ENCODE measurements around the gene ZBTB20. TPM values are rescaled to one million over a fixed set of nuclear protein-coding genes. Genes with fewer than 3 reads are reported as not detected.

ZBTB20 gene
- total RNA-seq, 1 donor from 2014 or later: 30.4 TPM

DNA sequence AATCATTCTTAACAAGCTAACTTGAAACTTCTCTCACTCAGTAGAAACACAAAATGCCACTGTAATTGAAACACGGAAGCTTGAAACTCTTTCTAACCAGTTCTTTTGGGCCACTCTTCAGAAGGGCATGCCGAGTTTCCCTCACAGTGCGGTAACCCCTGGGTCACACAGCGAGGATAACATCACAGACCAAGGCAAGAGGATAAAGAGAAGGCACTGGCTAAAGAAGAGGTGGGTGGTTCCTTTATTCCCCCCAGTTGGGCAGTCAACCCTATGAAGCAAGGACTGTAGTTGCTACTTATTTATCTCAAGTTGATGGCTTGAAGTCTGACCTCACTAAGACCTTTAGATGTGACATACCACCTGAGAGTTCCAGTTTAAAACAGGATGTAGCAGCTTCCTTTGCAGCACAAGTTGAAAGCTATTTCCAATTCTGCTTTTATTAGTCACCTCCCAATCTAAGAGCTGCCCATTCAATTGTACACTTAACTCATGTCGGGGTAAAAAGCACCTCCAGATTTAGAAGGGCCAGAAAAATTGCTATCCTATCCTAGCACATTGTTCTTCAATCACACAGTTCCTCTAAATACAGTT, 580.8 kb downstream of the ZBTB20 start:
- no peak for DNase-seq (ENCODE audit: low spot score in 2 of 2, unreplicated experiment in 2 of 2)
- Mint-ChIP-seq H3K4me3 (no peak overlapping the region), H3K27me3 (ENCODE audit: low read depth) (no peaks in the 10 kb centered on the region), H3K36me3 (peaks cover 4% of the 10 kb centered on the region), H3K9me3 (peaks cover 17% of the 10 kb centered on the region), H3K4me1 (no peaks in the 10 kb centered on the region), H3K27ac (no peak overlapping the region)
- TF ChIP-seq, protein P1, sequence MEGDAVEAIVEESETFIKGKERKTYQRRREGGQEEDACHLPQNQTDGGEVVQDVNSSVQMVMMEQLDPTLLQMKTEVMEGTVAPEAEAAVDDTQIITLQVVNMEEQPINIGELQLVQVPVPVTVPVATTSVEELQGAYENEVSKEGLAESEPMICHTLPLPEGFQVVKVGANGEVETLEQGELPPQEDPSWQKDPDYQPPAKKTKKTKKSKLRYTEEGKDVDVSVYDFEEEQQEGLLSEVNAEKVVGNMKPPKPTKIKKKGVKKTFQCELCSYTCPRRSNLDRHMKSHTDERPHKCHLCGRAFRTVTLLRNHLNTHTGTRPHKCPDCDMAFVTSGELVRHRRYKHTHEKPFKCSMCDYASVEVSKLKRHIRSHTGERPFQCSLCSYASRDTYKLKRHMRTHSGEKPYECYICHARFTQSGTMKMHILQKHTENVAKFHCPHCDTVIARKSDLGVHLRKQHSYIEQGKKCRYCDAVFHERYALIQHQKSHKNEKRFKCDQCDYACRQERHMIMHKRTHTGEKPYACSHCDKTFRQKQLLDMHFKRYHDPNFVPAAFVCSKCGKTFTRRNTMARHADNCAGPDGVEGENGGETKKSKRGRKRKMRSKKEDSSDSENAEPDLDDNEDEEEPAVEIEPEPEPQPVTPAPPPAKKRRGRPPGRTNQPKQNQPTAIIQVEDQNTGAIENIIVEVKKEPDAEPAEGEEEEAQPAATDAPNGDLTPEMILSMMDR (IDR thresholded peaks at IDR 0.05; ENCODE audit: unreplicated experiment): no peak

DNA sequence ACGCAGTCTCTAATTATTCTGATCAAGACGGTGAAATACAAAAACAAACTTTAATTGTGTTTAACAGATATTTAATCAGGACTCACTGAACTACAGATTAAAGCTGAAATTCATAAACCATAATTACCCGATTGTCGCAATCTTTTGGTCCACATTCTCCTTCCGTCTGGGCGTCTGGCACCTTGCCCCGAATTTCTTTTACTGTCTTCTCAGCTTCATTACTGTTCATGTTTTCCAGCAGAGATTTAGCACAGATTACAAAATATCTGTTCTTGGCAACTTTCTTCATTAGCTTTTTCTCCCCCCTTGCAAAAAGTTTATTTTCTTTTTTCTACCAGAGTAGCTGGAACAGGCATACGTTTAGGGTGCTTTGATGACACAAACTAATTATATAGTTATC, 581.9 kb downstream of the ZBTB20 start:
- Mint-ChIP-seq H3K36me3 (peaks cover 4% of the 10 kb centered on the region), H3K4me3 (no peak overlapping the region), H3K4me1 (no peaks in the 10 kb centered on the region), H3K27ac (no peak overlapping the region), H3K9me3 (peaks cover 17% of the 10 kb centered on the region), H3K27me3 (ENCODE audit: low read depth) (no peaks in the 10 kb centered on the region)
- TF ChIP-seq, protein P1 (IDR thresholded peaks at IDR 0.05; ENCODE audit: unreplicated experiment): no peak
- no peak for DNase-seq (ENCODE audit: low spot score in 2 of 2, unreplicated experiment in 2 of 2)

DNA sequence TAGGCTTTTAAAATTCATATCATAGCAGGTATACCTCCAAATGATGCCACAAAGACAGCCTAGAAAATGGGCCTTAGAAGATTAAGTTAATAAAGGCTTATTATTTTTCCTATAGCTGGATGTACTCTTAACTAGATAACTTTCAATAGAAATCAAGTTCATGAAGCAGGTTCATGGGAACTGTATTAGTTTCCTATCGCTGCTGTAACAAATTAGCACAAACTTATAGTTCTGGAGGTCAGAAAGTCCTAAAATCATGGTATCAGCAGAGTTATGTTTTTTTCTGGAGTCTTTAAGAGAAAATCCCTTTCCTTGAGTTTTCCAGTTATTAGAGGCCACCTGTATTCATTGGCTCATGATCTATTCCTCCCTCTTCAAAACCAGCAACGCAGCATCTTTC, 583.4 kb downstream of the ZBTB20 start:
- Mint-ChIP-seq H3K9me3 (peaks cover 17% of the 10 kb centered on the region), H3K36me3 (peaks cover 4% of the 10 kb centered on the region), H3K4me1 (no peaks in the 10 kb centered on the region), H3K27me3 (ENCODE audit: low read depth) (no peaks in the 10 kb centered on the region), H3K4me3 (no peak overlapping the region), H3K27ac (no peak overlapping the region)
- TF ChIP-seq, protein P1 (IDR thresholded peaks at IDR 0.05; ENCODE audit: unreplicated experiment): no peak
- no peak for DNase-seq (ENCODE audit: low spot score in 2 of 2, unreplicated experiment in 2 of 2)

DNA sequence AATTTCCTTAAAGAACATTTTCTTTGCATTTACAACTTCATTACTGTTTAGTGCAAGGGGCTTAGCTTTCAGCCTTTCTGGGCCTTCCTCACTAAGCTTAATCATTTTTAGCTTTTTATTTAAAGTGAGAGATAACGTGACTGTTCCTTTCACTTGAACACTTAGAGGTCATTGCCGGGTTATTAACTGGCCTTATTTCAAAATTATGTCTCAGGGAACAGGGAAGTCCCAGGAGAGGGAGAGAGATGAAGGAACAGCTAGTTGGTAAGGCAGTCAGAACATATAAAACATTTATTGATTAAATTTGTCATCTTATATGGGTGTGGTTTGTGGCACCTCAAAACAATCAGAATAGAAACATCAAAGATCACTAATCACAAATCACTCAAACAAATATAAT, 584.5 kb downstream of the ZBTB20 start:
- peaks cover 4% of the 10 kb centered on the region for H3K36me3 Mint-ChIP-seq
- H3K4me1 Mint-ChIP-seq: no peaks in the 10 kb centered on the region
- H3K9me3 Mint-ChIP-seq: peaks cover 17% of the 10 kb centered on the region
- TF ChIP-seq, protein P1 (IDR thresholded peaks at IDR 0.05; ENCODE audit: unreplicated experiment): no peak
- no peak for DNase-seq (ENCODE audit: low spot score in 2 of 2, unreplicated experiment in 2 of 2)
- H3K27me3 Mint-ChIP-seq (ENCODE audit: low read depth): no peaks in the 10 kb centered on the region
- H3K4me3 Mint-ChIP-seq: no peak overlapping the region
- H3K27ac Mint-ChIP-seq: no peak overlapping the region

DNA sequence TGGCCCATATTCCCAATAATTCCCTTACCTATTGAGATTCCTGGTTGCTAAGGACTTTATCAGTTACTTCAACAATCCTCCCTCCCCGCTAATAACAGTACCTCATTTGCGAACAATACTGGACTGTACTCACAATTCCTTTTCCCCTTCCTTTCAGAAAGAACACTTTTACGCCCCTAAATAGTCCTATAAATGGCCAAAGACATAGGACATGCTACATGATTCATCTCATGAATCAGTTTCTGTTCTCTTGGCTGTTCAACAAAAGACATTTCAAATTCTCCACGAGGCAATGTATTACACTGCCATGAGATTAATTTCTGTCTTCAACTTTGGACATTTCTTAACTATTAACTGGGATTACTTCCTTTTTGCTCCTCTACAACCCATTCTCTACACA, 588.8 kb downstream of the ZBTB20 start:
- Mint-ChIP-seq H3K4me3 (no peak overlapping the region), H3K27ac (no peak overlapping the region), H3K27me3 (ENCODE audit: low read depth) (no peaks in the 10 kb centered on the region), H3K36me3 (peaks cover 4% of the 10 kb centered on the region), H3K4me1 (peaks cover 3% of the 10 kb centered on the region), H3K9me3 (peaks cover 11% of the 10 kb centered on the region)
- no peak for DNase-seq (ENCODE audit: low spot score in 2 of 2, unreplicated experiment in 2 of 2)
- TF ChIP-seq, protein P1 (IDR thresholded peaks at IDR 0.05; ENCODE audit: unreplicated experiment): no peak

DNA sequence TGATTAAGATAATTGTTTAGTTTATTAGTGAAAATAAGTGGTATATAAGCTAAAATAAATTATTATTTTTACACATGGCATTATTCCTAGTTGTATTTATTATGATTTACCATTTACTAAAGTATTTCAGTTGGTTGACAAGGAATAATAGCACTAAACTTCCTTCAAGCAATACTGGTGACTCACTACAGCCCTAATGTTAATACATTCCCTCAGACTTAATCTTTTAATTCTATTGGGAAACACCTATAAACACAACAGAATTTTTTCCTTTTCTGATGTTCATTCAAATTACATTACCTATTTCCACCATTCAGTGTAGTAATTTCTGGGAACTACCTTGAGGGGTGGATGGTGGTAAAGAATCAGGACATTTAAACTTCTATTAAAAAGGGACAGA, 589.3 kb downstream of the ZBTB20 start:
- Mint-ChIP-seq H3K27ac (no peak overlapping the region), H3K27me3 (ENCODE audit: low read depth) (no peaks in the 10 kb centered on the region), H3K4me1 (peaks cover 3% of the 10 kb centered on the region), H3K4me3 (no peak overlapping the region), H3K36me3 (peaks cover 4% of the 10 kb centered on the region), H3K9me3 (peaks cover 11% of the 10 kb centered on the region)
- TF ChIP-seq, protein P1 (IDR thresholded peaks at IDR 0.05; ENCODE audit: unreplicated experiment): no peak
- no peak for DNase-seq (ENCODE audit: low spot score in 2 of 2, unreplicated experiment in 2 of 2)

Measured in mesothelial cell of epicardium (in vitro differentiated cells).